Keratinocyte (primary cell): Measurements from ENCODE around the gene BUD23. TPM values are rescaled to one million over a fixed set of nuclear protein-coding genes. Genes with fewer than 3 reads are reported as not detected.

Source experiments
- DNase-seq: peaks from one replicate; pipeline ENCODE4 v3.0.0-alpha.2; 2011; ENCODE audit warnings: low read depth, missing footprints, low spot score
- FAIRE-seq: peaks from 2 replicates; lab custom pipeline; 2011; peaks lifted over from hg19 to GRCh38; lab: Jason Lieb, UNC
- H2AFZ ChIP-seq: 2 replicates; pipeline ENCODE4 v1.6.0; 2012; ENCODE audit warnings: low read length, control low read depth, inconsistent platforms; ENCODE audit not compliant: control insufficient read depth
- H3K27ac ChIP-seq: 2 replicates; pipeline ENCODE4 v1.5.1; 2011; ENCODE audit warnings: low read length; ENCODE audit not compliant: control insufficient read depth, insufficient read depth
- H3K27me3 ChIP-seq: 3 replicates; pipeline ENCODE4 v1.6.0; 2011; ENCODE audit warnings: low read length; ENCODE audit not compliant: control insufficient read depth, insufficient read depth; ENCODE audit errors: extremely low read depth
- H3K36me3 ChIP-seq, 2 experiments: 2 replicates in 1 of 2; 3 replicates in 1 of 2; pipeline ENCODE4 v1.5.1; 2011; ENCODE audit warnings: low read length in 2 of 2, mild to moderate bottlenecking in 1 of 2; ENCODE audit not compliant: control insufficient read depth in 2 of 2, insufficient read depth in 2 of 2; ENCODE audit errors: extremely low read depth in 1 of 2
- H3K4me1 ChIP-seq: 3 replicates; pipeline ENCODE4 v1.5.1; 2011; ENCODE audit warnings: low read length; ENCODE audit not compliant: control insufficient read depth, insufficient read depth; ENCODE audit errors: extremely low read depth
- H3K4me2 ChIP-seq: 3 replicates; pipeline ENCODE4 v1.6.0; 2011; ENCODE audit warnings: low read depth, low read length; ENCODE audit not compliant: control insufficient read depth, insufficient read depth; ENCODE audit errors: extremely low read depth
- H3K4me3 ChIP-seq, 3 experiments: fragments of 200-600 bp in 1 of 3; sonication (generic) in 1 of 3; 2 replicates in 2 of 3; 3 replicates in 1 of 3; pipeline ENCODE4 v1.5.1; 2011 to 2016; ENCODE audit warnings: low read length in 3 of 3, mild to moderate bottlenecking in 3 of 3, control low read depth in 2 of 3, inconsistent platforms in 1 of 3, low read depth in 1 of 3, mixed read lengths in 1 of 3, mixed run types in 1 of 3, moderate library complexity in 1 of 3; ENCODE audit not compliant: control insufficient read depth in 2 of 3, insufficient read depth in 2 of 3; ENCODE audit errors: extremely low read depth in 1 of 3
- H3K79me2 ChIP-seq: 2 replicates; pipeline ENCODE4 v1.6.0; 2012; ENCODE audit warnings: low read length; ENCODE audit not compliant: control insufficient read depth, insufficient read depth
- H3K9ac ChIP-seq: 3 replicates; pipeline ENCODE4 v1.6.0; 2011; ENCODE audit warnings: low read length; ENCODE audit not compliant: control insufficient read depth, insufficient read depth; ENCODE audit errors: extremely low read depth
- H3K9me1 ChIP-seq: 3 replicates; pipeline ENCODE4 v1.6.0; 2011; ENCODE audit warnings: low read length; ENCODE audit not compliant: control insufficient read depth, insufficient read depth; ENCODE audit errors: extremely low read depth
- H3K9me3 ChIP-seq: 2 replicates; pipeline ENCODE4 v1.5.1; 2012; ENCODE audit warnings: low read depth, low read length; ENCODE audit not compliant: control insufficient read depth
- H4K20me1 ChIP-seq: 3 replicates; pipeline ENCODE4 v1.6.0; 2011; ENCODE audit warnings: low read length; ENCODE audit not compliant: control insufficient read depth, insufficient read depth; ENCODE audit errors: extremely low read depth
- CTCF ChIP-seq, 3 experiments: IDR thresholded peaks in 1 of 3; conservative IDR thresholded peaks in 1 of 3; optimal IDR thresholded peaks in 1 of 3; 2 replicates in 2 of 3; 3 replicates in 1 of 3; pipeline versions ENCODE3 to v1.5.1; 2011; ENCODE audit warnings: low read length in 3 of 3, mild to moderate bottlenecking in 3 of 3, moderate library complexity in 2 of 3, control low read depth in 1 of 3, inconsistent platforms in 1 of 3; ENCODE audit not compliant: insufficient read depth in 2 of 3; ENCODE audit errors: extremely low read depth in 1 of 3
- EZH2 ChIP-seq: IDR thresholded peaks from one replicate; pipeline ENCODE4 v1.6.1; 2012; ENCODE audit warnings: inconsistent platforms, mild to moderate bottlenecking, low read length, moderate library complexity
- dilution Hi-C: fragments of 300-500 bp; cut with MboI; formaldehyde crosslinking; loops from one replicate; pipeline ENCODE4 v1.7.0; 2020; ENCODE audit warnings: low sequenced_read_pairs; ENCODE audit not compliant: extremely low pct_ligation_motif_present
- polyA plus RNA-seq, 5 experiments: library from polyadenylated mRNA; depleted of rRNA in 3 of 5; stranded (reverse) in 3 of 5; stranded (forward) in 1 of 5; unstranded in 1 of 5; fragments of >200 nt; gene quantifications; 1 replicate in 1 of 5; 2 replicates in 3 of 5; 3 replicates in 1 of 5; pipeline versions ENCODE4 v1.2.1 to v1.2.3, GENCODE V29; 2011 to 2012; ENCODE audit warnings: missing spikeins in 2 of 5, low read depth in 1 of 5, low replicate concordance in 1 of 5

BUD23 gene
- polyA plus RNA-seq, 1 donor (not counting 4 experiments of a cell fraction or from before 2014, with no cell fraction given): 72.0 TPM

GRCh38 chr7:73717025-73717807 lies 33.8 kb downstream of the BUD23 start:
- Histone ChIP-seq H3K27ac (peak overlapping the region; percentile 83), H4K20me1 (peaks cover 43% of the 10 kb centered on the region), H3K9ac (peak overlapping the region; percentile 89), H3K27me3 (no peaks in the 10 kb centered on the region), H3K4me1 (peaks cover 33% of the 10 kb centered on the region), H3K9me1 (peaks cover 14% of the 10 kb centered on the region), H3K4me3 (peak overlapping the region; percentile 85 to 95 (median 93)), H3K4me2 (peak overlapping the region; percentile 96), H3K36me3 (peaks cover 14 to 23% of the 10 kb centered on the region in 2 experiments), H3K79me2 (peaks cover 60% of the 10 kb centered on the region), H2AFZ (no peak overlapping the region), H3K9me3 (no peaks in the 10 kb centered on the region)
- dilution Hi-C loops: no loop called here
- TF ChIP-seq CTCF (optimal IDR thresholded peaks at IDR 0.05 in 1 of 3, IDR thresholded peaks at IDR 0.05 in 1 of 3, conservative IDR thresholded peaks at IDR 0.05 in 1 of 3; ENCODE audit: extremely low read depth in 1 of 3, insufficient read depth in 2 of 3, low read length in 3 of 3) (no peak), EZH2 (no peak)
- DNase-seq: no peak
- FAIRE-seq: no peak

- peaks cover 14% of the 10 kb centered on the region for H3K9me1 ChIP-seq
- dilution Hi-C loops: no loop called here
- peaks cover 36% of the 10 kb centered on the region for H4K20me1 ChIP-seq
- no peaks in the 10 kb centered on the region for H3K9me3 ChIP-seq
- H3K4me2 ChIP-seq: peak overlapping the region; percentile 96
- no peak for TF ChIP-seq CTCF (optimal IDR thresholded peaks at IDR 0.05 in 1 of 3, IDR thresholded peaks at IDR 0.05 in 1 of 3, conservative IDR thresholded peaks at IDR 0.05 in 1 of 3; ENCODE audit: extremely low read depth in 1 of 3, insufficient read depth in 2 of 3, low read length in 3 of 3)
- no peak for TF ChIP-seq EZH2
- peaks cover 52% of the 10 kb centered on the region for H3K79me2 ChIP-seq
- DNase-seq: no peak
- H3K4me1 ChIP-seq: peaks cover 33% of the 10 kb centered on the region
- peak overlapping the region; percentile 89 for H3K9ac ChIP-seq
- FAIRE-seq: peak; percentile 88
- H3K27me3 ChIP-seq: no peaks in the 10 kb centered on the region
- H2AFZ ChIP-seq: no peak overlapping the region
- peaks cover 14 to 15% of the 10 kb centered on the region in 2 experiments for H3K36me3 ChIP-seq
- H3K4me3 ChIP-seq: peak overlapping the region; percentile 85 to 95 (median 93)
- peak overlapping the region; percentile 83 for H3K27ac ChIP-seq
Observed at GRCh38 chr7:73717991-73718405, 34.6 kb downstream of the BUD23 start.
